GM23338 (cell line): ENCODE results near the gene SLC17A7.
A peak's percentile ranks its signal among the peaks of the same experiment; 100 is the strongest.

ENCODE experiments used
- CREB1 ChIP-seq: fragments of 250-450 bp; sonication (Bioruptor Pico); IDR thresholded peaks from 2 replicates; pipeline ENCODE4 v1.5.0; 2020; ENCODE audit warnings: low read depth, mild to moderate bottlenecking, moderate library complexity
- EZH2 ChIP-seq: fragments of 200-600 bp; sonication (generic); IDR thresholded peaks from one replicate; pipeline ENCODE4 v1.8.0; 2017; ENCODE audit warnings: antibody characterized with exemption, mild to moderate bottlenecking, low read depth; ENCODE audit not compliant: unreplicated experiment
- EZH2phosphoT487 ChIP-seq: fragments of 200-600 bp; sonication (generic); IDR thresholded peaks from one replicate; pipeline ENCODE4 v1.8.1; 2018; ENCODE audit warnings: antibody characterized with exemption; ENCODE audit not compliant: unreplicated experiment
- JUNB ChIP-seq: IDR thresholded peaks from one replicate; pipeline ENCODE4 v1.6.1; 2016; ENCODE audit warnings: antibody characterized with exemption; ENCODE audit not compliant: unreplicated experiment
- POLR2AphosphoS5 ChIP-seq: IDR thresholded peaks from 2 replicates; pipeline ENCODE4 v1.6.1; 2016; ENCODE audit warnings: antibody characterized with exemption, low read depth
- STAT1 ChIP-seq: IDR thresholded peaks from one replicate; pipeline ENCODE4 v1.6.1; 2016; ENCODE audit warnings: antibody characterized with exemption; ENCODE audit not compliant: unreplicated experiment
- ZNF114 ChIP-seq: fragments of 250-450 bp; sonication (Bioruptor Pico); IDR thresholded peaks from 2 replicates; pipeline ENCODE4 v1.5.0; 2020; ENCODE audit warnings: mild to moderate bottlenecking, moderate library complexity
- TF ChIP-seq, protein P1 (sequence below), 2 experiments: fragments of 200-600 bp in 1 of 2; sonication (generic) in 1 of 2; conservative IDR thresholded peaks; 2 replicates each; pipeline versions ENCODE4 v1.5.1 to v1.6.1; 2016 to 2017; ENCODE audit warnings: antibody characterized with exemption in 2 of 2, low read depth in 2 of 2, mild to moderate bottlenecking in 2 of 2, moderate library complexity in 1 of 2
- TF ChIP-seq, protein P2 (sequence below): IDR thresholded peaks from one replicate; pipeline ENCODE4 v1.6.1; 2018; ENCODE audit warnings: antibody characterized with exemption; ENCODE audit not compliant: unreplicated experiment
- TF ChIP-seq, protein P3 (sequence below): IDR thresholded peaks from 2 replicates; pipeline ENCODE4 v1.6.1; 2016; ENCODE audit warnings: antibody characterized with exemption

DNA sequence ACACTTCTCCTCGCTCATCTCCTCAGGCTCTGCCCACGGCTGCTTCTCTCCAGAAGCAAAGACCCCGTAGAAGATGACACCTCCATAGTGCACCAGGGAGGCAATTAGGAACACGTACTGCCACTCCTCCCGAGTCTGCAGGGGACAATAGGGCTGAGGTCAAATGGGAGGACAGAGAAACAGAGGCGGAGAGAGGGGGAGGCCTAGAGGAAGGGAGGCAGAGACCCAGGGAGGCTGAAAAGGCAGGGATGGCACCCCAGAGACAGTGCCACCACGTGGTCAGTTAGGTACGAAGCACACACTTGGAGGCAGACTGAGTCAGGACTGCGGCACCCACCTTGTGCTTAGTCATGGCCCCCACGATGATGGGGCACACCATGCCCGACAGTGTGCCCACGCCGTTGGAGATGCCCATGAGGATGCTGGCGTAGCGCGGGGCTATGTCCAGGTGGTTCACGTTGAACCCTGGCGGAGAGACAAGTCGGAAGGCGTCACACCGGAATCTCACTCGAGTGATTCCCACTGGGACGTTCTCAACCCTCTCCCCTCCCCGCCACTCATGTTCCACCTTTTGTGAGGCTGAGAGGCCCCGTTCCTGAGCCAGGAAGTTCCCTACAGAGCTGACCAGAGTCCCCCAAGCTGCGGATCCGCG lies 10.5 kb downstream of the SLC17A7 start:
- TF ChIP-seq POLR2AphosphoS5 (no peak), ZNF114 (CRISPR knock-in tag) (no peak), EZH2 (no peak), EZH2phosphoT487 (no peak), CREB1 (no peak), JUNB (no peak), STAT1 (no peak)
- TF ChIP-seq, protein P1, sequence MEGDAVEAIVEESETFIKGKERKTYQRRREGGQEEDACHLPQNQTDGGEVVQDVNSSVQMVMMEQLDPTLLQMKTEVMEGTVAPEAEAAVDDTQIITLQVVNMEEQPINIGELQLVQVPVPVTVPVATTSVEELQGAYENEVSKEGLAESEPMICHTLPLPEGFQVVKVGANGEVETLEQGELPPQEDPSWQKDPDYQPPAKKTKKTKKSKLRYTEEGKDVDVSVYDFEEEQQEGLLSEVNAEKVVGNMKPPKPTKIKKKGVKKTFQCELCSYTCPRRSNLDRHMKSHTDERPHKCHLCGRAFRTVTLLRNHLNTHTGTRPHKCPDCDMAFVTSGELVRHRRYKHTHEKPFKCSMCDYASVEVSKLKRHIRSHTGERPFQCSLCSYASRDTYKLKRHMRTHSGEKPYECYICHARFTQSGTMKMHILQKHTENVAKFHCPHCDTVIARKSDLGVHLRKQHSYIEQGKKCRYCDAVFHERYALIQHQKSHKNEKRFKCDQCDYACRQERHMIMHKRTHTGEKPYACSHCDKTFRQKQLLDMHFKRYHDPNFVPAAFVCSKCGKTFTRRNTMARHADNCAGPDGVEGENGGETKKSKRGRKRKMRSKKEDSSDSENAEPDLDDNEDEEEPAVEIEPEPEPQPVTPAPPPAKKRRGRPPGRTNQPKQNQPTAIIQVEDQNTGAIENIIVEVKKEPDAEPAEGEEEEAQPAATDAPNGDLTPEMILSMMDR (conservative IDR thresholded peaks at IDR 0.05; ENCODE audit: low read depth in 2 of 2): peak; percentile 55 to 82
- TF ChIP-seq, protein P2, sequence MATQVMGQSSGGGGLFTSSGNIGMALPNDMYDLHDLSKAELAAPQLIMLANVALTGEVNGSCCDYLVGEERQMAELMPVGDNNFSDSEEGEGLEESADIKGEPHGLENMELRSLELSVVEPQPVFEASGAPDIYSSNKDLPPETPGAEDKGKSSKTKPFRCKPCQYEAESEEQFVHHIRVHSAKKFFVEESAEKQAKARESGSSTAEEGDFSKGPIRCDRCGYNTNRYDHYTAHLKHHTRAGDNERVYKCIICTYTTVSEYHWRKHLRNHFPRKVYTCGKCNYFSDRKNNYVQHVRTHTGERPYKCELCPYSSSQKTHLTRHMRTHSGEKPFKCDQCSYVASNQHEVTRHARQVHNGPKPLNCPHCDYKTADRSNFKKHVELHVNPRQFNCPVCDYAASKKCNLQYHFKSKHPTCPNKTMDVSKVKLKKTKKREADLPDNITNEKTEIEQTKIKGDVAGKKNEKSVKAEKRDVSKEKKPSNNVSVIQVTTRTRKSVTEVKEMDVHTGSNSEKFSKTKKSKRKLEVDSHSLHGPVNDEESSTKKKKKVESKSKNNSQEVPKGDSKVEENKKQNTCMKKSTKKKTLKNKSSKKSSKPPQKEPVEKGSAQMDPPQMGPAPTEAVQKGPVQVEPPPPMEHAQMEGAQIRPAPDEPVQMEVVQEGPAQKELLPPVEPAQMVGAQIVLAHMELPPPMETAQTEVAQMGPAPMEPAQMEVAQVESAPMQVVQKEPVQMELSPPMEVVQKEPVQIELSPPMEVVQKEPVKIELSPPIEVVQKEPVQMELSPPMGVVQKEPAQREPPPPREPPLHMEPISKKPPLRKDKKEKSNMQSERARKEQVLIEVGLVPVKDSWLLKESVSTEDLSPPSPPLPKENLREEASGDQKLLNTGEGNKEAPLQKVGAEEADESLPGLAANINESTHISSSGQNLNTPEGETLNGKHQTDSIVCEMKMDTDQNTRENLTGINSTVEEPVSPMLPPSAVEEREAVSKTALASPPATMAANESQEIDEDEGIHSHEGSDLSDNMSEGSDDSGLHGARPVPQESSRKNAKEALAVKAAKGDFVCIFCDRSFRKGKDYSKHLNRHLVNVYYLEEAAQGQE: no peak
- TF ChIP-seq, protein P3, sequence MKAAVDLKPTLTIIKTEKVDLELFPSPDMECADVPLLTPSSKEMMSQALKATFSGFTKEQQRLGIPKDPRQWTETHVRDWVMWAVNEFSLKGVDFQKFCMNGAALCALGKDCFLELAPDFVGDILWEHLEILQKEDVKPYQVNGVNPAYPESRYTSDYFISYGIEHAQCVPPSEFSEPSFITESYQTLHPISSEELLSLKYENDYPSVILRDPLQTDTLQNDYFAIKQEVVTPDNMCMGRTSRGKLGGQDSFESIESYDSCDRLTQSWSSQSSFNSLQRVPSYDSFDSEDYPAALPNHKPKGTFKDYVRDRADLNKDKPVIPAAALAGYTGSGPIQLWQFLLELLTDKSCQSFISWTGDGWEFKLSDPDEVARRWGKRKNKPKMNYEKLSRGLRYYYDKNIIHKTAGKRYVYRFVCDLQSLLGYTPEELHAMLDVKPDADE: no peak
